ENCODE measurements around the gene URAD.
"Not testable (repeated sequence)": the region's sequence is repeated elsewhere in the genome, so short reads cannot be mapped to it uniquely, and the experiment has no call there.

The URAD gene

DNA sequence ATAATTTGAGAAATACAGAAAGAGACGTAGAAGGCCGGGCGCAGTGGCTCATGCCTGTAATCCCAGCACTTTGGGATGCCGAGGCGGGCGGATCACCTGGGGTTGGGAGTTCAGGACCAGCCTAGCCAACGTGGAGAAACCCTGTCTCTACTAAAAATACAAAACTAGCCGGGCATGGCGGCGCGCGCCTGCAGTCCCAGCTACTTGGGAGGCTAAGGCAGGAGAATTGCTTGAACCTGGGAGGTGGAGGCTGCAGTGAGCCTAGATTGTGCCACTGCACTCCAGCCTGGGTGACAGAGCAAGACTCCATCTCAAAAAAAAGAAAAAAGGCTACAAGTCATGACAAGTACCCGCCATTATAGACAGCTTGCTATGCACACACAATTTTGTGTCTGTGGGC lies 16.5 kb upstream of the URAD start:
- DNase-seq; H3K27me3 ChIP-seq (ENCODE audit: insufficient read depth, low read length, poor library complexity); H3K27ac ChIP-seq (ENCODE audit: low read depth, low read length); H4K5ac ChIP-seq (ENCODE audit: low read length); H3K4ac ChIP-seq (ENCODE audit: low read depth, low read length); H3K4me1 ChIP-seq (ENCODE audit: control insufficient read depth, low read depth, low read length); H3K56ac ChIP-seq (ENCODE audit: low read length); H2BK5ac ChIP-seq (ENCODE audit: low read length); H3K36me3 ChIP-seq (ENCODE audit: control insufficient read depth, insufficient read depth, low read length); H3K9ac ChIP-seq (ENCODE audit: low read length); H3K23ac ChIP-seq (ENCODE audit: low read length); H2AK5ac ChIP-seq (ENCODE audit: low read length); H2BK120ac ChIP-seq (ENCODE audit: low read depth, low read length); H3K18ac ChIP-seq (ENCODE audit: low read length); H2BK15ac ChIP-seq (replicated peaks; ENCODE audit: low read depth); H3K79me1 ChIP-seq (ENCODE audit: low read length); H3K4me3 ChIP-seq (ENCODE audit: low read length); H3K79me2 ChIP-seq (ENCODE audit: control insufficient read depth, insufficient read depth, low read length); H4K8ac ChIP-seq (ENCODE audit: low read depth, low read length); H3K4me2 ChIP-seq (ENCODE audit: low read length): not testable (repeated sequence)
- WGBS (ENCODE audit: extremely low coverage, insufficient coverage, low lambda C conversion rate), result no CpG with 5 or more reads among the region's 13 CpGs

DNA sequence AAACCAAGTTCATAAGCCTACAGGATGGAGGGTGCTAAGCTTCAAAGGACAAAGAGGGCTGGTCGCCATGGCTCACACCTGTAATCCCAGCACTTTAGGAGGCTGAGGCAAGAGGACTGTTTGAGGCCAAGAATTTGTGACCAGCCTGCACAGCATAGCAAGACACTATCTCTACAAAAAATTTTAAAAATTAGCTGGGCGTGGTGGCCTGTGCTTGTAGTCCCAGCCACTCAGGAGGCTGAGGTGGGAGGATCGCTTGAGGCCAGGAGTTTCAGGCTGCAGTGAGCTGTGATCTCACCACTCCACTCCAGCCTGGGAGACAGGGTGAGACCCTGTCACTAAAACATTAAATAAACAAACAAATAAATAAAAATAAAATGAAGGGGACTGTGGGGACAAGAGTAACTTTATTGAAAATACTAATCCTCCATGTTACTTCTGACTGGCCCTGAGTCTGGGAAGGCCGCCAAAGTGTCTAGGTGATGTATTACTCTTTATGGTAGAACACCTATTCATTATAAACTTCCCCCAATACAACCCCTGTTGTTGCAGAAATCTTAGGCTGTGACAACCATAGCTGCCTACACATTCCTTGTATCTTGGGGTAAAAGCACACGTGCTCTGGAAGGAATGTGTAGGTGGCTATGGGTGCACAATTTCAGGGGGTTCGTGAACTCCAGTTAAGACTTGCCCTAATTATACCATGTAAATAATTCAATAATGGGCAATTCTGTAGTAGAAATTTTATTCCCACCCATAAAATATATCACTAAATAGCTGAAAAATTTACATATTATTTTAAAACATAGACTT lies 14.6 kb upstream of the URAD start:
- Histone ChIP-seq H3K4me3 (ENCODE audit: low read length) (no peak overlapping the region), H3K18ac (ENCODE audit: low read length) (no peak overlapping the region), H4K8ac (ENCODE audit: low read depth, low read length) (no peak overlapping the region), H3K27me3 (ENCODE audit: insufficient read depth, low read length, poor library complexity) (no peaks in the 10 kb centered on the region), H3K36me3 (ENCODE audit: control insufficient read depth, insufficient read depth, low read length) (no peaks in the 10 kb centered on the region), H3K27ac (ENCODE audit: low read depth, low read length) (no peak overlapping the region), H3K4me2 (ENCODE audit: low read length) (no peak overlapping the region), H3K4ac (ENCODE audit: low read depth, low read length) (no peak overlapping the region), H2BK120ac (ENCODE audit: low read depth, low read length) (no peak overlapping the region), H2BK5ac (ENCODE audit: low read length) (no peak overlapping the region), H3K56ac (ENCODE audit: low read length) (no peak overlapping the region), H3K79me2 (ENCODE audit: control insufficient read depth, insufficient read depth, low read length) (no peaks in the 10 kb centered on the region), H3K4me1 (ENCODE audit: control insufficient read depth, low read depth, low read length) (no peaks in the 10 kb centered on the region), H3K9ac (ENCODE audit: low read length) (no peak overlapping the region), H3K23ac (ENCODE audit: low read length) (no peak overlapping the region), H2AK5ac (ENCODE audit: low read length) (no peak overlapping the region), H2BK15ac (replicated peaks; ENCODE audit: low read depth) (no peak overlapping the region), H3K79me1 (ENCODE audit: low read length) (no peaks in the 10 kb centered on the region), H4K5ac (ENCODE audit: low read length) (no peak overlapping the region)
- WGBS (ENCODE audit: extremely low coverage, insufficient coverage, low lambda C conversion rate), result no CpG with 5 or more reads among the region's 6 CpGs
- no peak for DNase-seq

DNA sequence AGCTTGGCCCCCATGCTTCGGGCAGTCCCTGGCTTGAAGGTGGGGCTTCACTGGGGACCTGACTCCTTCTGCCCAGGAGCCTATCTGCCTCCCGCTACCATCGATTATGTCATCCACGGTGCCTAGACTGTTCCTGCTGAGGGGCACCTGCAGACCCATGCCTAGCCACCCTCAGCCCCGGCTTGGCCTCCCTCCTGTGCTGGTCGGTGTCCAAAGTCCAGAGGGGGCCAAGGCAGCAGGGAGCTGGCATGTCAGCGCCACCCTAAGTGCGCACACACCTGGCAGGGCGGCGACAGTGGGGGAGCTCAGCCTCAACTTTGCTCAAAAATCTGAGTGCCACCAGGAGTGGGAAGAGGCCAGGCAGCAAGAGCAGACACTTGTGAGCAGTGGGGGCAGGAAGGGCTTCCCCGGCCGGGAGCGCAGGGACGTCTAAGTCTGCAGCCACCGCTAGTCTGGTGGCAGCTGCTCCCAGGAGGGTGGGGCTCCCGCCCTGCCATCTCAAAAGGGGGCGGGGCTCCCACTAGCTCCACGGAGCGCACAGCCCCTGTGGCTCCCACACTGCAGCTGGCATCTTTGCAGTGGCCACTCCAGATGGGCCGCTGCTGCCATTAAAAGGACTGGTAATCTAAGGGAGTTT lies 13.5 kb upstream of the URAD start:
- no peak overlapping the region for H2AK5ac ChIP-seq (ENCODE audit: low read length)
- H3K18ac ChIP-seq (ENCODE audit: low read length), result no peak overlapping the region
- H4K8ac ChIP-seq (ENCODE audit: low read depth, low read length), result no peak overlapping the region
- no peak overlapping the region for H3K4ac ChIP-seq (ENCODE audit: low read depth, low read length)
- no peak overlapping the region for H2BK120ac ChIP-seq (ENCODE audit: low read depth, low read length)
- no peaks in the 10 kb centered on the region for H3K36me3 ChIP-seq (ENCODE audit: control insufficient read depth, insufficient read depth, low read length)
- H2BK5ac ChIP-seq (ENCODE audit: low read length), result no peak overlapping the region
- H3K56ac ChIP-seq (ENCODE audit: low read length), result no peak overlapping the region
- no peaks in the 10 kb centered on the region for H3K27me3 ChIP-seq (ENCODE audit: insufficient read depth, low read length, poor library complexity)
- no peak for DNase-seq
- H3K4me3 ChIP-seq (ENCODE audit: low read length), result no peak overlapping the region
- no CpG with 5 or more reads among the region's 20 CpGs for WGBS (ENCODE audit: extremely low coverage, insufficient coverage, low lambda C conversion rate)
- no peak overlapping the region for H3K23ac ChIP-seq (ENCODE audit: low read length)
- H2BK15ac ChIP-seq (replicated peaks; ENCODE audit: low read depth), result no peak overlapping the region
- H3K4me1 ChIP-seq (ENCODE audit: control insufficient read depth, low read depth, low read length), result no peaks in the 10 kb centered on the region
- no peak overlapping the region for H4K5ac ChIP-seq (ENCODE audit: low read length)
- H3K9ac ChIP-seq (ENCODE audit: low read length), result no peak overlapping the region
- H3K79me1 ChIP-seq (ENCODE audit: low read length), result no peaks in the 10 kb centered on the region
- H3K4me2 ChIP-seq (ENCODE audit: low read length), result no peak overlapping the region
- H3K79me2 ChIP-seq (ENCODE audit: control insufficient read depth, insufficient read depth, low read length), result no peaks in the 10 kb centered on the region
- H3K27ac ChIP-seq (ENCODE audit: low read depth, low read length), result no peak overlapping the region

DNA sequence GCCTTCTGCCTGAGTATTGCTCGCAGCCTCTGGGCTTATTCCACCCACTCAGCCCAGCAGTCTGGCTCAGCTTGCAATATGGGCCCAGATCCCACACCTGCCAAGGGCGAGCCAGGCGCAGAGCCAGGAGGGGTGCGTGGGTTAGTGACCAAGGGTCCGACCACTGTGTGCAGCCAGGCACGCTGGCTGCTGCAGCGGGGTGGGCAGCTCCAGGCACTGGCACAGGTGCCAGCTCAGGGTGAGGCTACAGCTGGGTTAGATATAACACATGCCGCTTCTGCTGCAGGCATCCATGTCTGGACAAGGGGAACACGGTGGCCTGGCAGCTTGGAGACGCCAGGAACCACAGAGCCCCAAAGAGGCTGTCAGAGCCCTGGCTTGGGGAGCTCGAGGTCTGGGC lies 12.6 kb upstream of the URAD start:
- WGBS (ENCODE audit: extremely low coverage, insufficient coverage, low lambda C conversion rate), result no CpG with 5 or more reads among the region's 11 CpGs

DNA sequence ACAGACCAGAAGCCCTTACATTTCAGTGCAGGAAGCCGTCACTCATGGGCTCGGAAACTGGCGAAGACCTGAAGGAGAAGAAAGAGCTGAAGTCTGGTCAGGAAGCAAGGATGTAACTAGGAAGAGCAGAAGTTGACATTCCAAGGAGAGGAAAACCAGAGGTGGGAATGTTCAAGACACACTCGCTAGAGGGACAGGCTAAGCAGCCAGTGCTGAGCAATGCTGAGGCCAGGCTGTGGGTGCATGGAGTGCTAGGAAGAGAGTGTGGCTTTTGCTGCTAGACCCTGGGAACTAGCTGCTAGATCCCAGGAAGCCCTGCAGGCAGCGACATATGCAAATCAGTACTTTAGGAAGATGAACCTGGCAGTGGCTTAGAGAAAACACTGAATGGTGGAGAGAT lies 12.1 kb upstream of the URAD start:
- Histone ChIP-seq H3K79me1 (ENCODE audit: low read length) (no peaks in the 10 kb centered on the region), H3K4ac (ENCODE audit: low read depth, low read length) (no peak overlapping the region), H3K56ac (ENCODE audit: low read length) (no peak overlapping the region), H3K4me3 (ENCODE audit: low read length) (no peak overlapping the region), H3K4me1 (ENCODE audit: control insufficient read depth, low read depth, low read length) (no peaks in the 10 kb centered on the region), H4K8ac (ENCODE audit: low read depth, low read length) (no peak overlapping the region), H3K4me2 (ENCODE audit: low read length) (no peak overlapping the region), H3K79me2 (ENCODE audit: control insufficient read depth, insufficient read depth, low read length) (no peaks in the 10 kb centered on the region), H2BK15ac (replicated peaks; ENCODE audit: low read depth) (no peak overlapping the region), H3K36me3 (ENCODE audit: control insufficient read depth, insufficient read depth, low read length) (no peaks in the 10 kb centered on the region), H3K18ac (ENCODE audit: low read length) (no peak overlapping the region), H3K27ac (ENCODE audit: low read depth, low read length) (no peak overlapping the region), H3K27me3 (ENCODE audit: insufficient read depth, low read length, poor library complexity) (no peaks in the 10 kb centered on the region), H3K23ac (ENCODE audit: low read length) (no peak overlapping the region), H2AK5ac (ENCODE audit: low read length) (no peak overlapping the region), H4K5ac (ENCODE audit: low read length) (no peak overlapping the region), H2BK120ac (ENCODE audit: low read depth, low read length) (no peak overlapping the region), H2BK5ac (ENCODE audit: low read length) (no peak overlapping the region), H3K9ac (ENCODE audit: low read length) (no peak overlapping the region)
- no CpG with 5 or more reads among the region's 5 CpGs for WGBS (ENCODE audit: extremely low coverage, insufficient coverage, low lambda C conversion rate)
- peak; percentile 74 for DNase-seq

More for the DNA sequence above, 12.6 kb upstream of the URAD start:
- Histone ChIP-seq H3K4me1 (ENCODE audit: control insufficient read depth, low read depth, low read length) (no peaks in the 10 kb centered on the region), H3K79me2 (ENCODE audit: control insufficient read depth, insufficient read depth, low read length) (no peaks in the 10 kb centered on the region), H3K56ac (ENCODE audit: low read length) (no peak overlapping the region), H2BK5ac (ENCODE audit: low read length) (no peak overlapping the region), H3K23ac (ENCODE audit: low read length) (no peak overlapping the region), H3K9ac (ENCODE audit: low read length) (no peak overlapping the region), H3K4me2 (ENCODE audit: low read length) (no peak overlapping the region), H2BK120ac (ENCODE audit: low read depth, low read length) (no peak overlapping the region), H3K79me1 (ENCODE audit: low read length) (no peaks in the 10 kb centered on the region), H4K8ac (ENCODE audit: low read depth, low read length) (no peak overlapping the region), H2BK15ac (replicated peaks; ENCODE audit: low read depth) (no peak overlapping the region), H3K4ac (ENCODE audit: low read depth, low read length) (no peak overlapping the region), H4K5ac (ENCODE audit: low read length) (no peak overlapping the region), H3K27ac (ENCODE audit: low read depth, low read length) (no peak overlapping the region), H3K36me3 (ENCODE audit: control insufficient read depth, insufficient read depth, low read length) (no peaks in the 10 kb centered on the region), H3K18ac (ENCODE audit: low read length) (no peak overlapping the region), H2AK5ac (ENCODE audit: low read length) (no peak overlapping the region), H3K4me3 (ENCODE audit: low read length) (no peak overlapping the region), H3K27me3 (ENCODE audit: insufficient read depth, low read length, poor library complexity) (no peaks in the 10 kb centered on the region)
- no peak for DNase-seq

All from mesendoderm (in vitro differentiated cells).